HS-27A (cell line): ENCODE data around the gene ANKRD66.
"Not testable (repeated sequence)": the region's sequence is repeated elsewhere in the genome, so short reads cannot be mapped to it uniquely, and the experiment has no call there.

Experiments
- DNase-seq: peaks from one replicate; pipeline ENCODE4 v3.0.0-alpha.2; 2012; ENCODE audit warnings: low read depth, missing footprints

The ANKRD66 gene

GRCh38 chr6:46746696-46747095, at the start of gene ANKRD66:
Gene ANKRD66 (plus strand): TSS chr6:46746933. CDS start chr6:46751949, 5,016 bp downstream.
- no peak for DNase-seq

- no peak for DNase-seq
Observed at GRCh38 chr6:46699970-46700369, 46.8 kb upstream of the ANKRD66 start.

GRCh38 chr6:46704562-46704961, 42.2 kb upstream of the ANKRD66 start:
- DNase-seq, result no peak

GRCh38 chr6:46706464-46706863, 40.3 kb upstream of the ANKRD66 start:
- DNase-seq, result no peak

- no peak for DNase-seq
Observed at GRCh38 chr6:46711491-46711890, 35.2 kb upstream of the ANKRD66 start.

GRCh38 chr6:46715141-46715540, 31.6 kb upstream of the ANKRD66 start:
- no peak for DNase-seq

GRCh38 chr6:46719099-46719498, 27.6 kb upstream of the ANKRD66 start:
- DNase-seq, result no peak

GRCh38 chr6:46720401-46720800, 26.3 kb upstream of the ANKRD66 start:
- DNase-seq, result no peak

GRCh38 chr6:46729787-46730326, 16.9 kb upstream of the ANKRD66 start:
- no peak for DNase-seq

GRCh38 chr6:46730921-46731461, 15.7 kb upstream of the ANKRD66 start:
- no peak for DNase-seq

GRCh38 chr6:46733341-46733801, 13.4 kb upstream of the ANKRD66 start:
- no peak for DNase-seq

GRCh38 chr6:46734867-46735719, 11.6 kb upstream of the ANKRD66 start, which contains the start of gene PLA2G7:
Gene PLA2G7 (minus strand): TSS chr6:46735375. CDS start chr6:46722891, 12,484 bp downstream.
- no peak for DNase-seq

- no peak for DNase-seq
Observed at GRCh38 chr6:46735720-46736031, 11.1 kb upstream of the ANKRD66 start.

GRCh38 chr6:46736906-46737305, 9.8 kb upstream of the ANKRD66 start:
- DNase-seq, result no peak

GRCh38 chr6:46741482-46741881, 5.3 kb upstream of the ANKRD66 start:
- no peak for DNase-seq

- DNase-seq, result no peak
Observed at GRCh38 chr6:46741910-46742309, 4.8 kb upstream of the ANKRD66 start.

- DNase-seq, result no peak
Observed at GRCh38 chr6:46743425-46744158, 3.1 kb upstream of the ANKRD66 start.

GRCh38 chr6:46744159-46744725, 2.5 kb upstream of the ANKRD66 start:
- not testable (repeated sequence) for DNase-seq

- DNase-seq, result no peak
Observed at GRCh38 chr6:46745973-46746372, 760 bp upstream of the ANKRD66 start.

- DNase-seq, result no peak
Observed at GRCh38 chr6:46748940-46749503, 2.3 kb downstream of the ANKRD66 start.

GRCh38 chr6:46749731-46750130, 3.0 kb downstream of the ANKRD66 start:
- no peak for DNase-seq

- no peak for DNase-seq
Observed at GRCh38 chr6:46751658-46752057, 4.9 kb downstream of the ANKRD66 start.
